ENCODE measurements around the gene SRPK2.

DNA sequence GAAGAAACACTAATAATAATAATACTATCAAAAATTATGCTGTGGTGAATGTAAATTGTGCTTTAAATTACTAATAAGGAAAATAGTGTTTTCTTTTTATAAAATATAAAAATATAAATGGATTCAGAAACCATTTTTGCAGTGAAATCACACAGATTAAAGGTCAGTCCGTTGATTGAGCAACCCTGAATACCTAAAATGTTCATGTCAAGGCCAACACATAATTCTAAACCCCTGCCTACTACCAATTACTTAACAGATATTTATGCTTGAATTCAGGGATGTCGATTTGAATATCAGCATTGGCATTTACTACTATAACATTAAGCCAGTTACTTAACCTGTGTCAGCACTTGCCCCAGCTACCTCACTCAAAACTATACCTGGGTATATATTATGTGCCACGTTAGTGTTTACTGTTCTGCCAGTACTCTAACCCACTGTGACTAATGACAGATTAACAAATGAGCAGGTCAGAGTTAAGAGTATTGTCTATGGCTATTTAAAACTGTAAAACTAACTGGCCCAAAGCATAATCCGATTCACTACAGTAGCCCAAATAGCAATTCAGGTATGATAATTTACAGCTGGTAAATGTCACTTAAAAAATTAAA, 209.7 kb downstream of the SRPK2 start:
- TF ChIP-seq, protein P1, sequence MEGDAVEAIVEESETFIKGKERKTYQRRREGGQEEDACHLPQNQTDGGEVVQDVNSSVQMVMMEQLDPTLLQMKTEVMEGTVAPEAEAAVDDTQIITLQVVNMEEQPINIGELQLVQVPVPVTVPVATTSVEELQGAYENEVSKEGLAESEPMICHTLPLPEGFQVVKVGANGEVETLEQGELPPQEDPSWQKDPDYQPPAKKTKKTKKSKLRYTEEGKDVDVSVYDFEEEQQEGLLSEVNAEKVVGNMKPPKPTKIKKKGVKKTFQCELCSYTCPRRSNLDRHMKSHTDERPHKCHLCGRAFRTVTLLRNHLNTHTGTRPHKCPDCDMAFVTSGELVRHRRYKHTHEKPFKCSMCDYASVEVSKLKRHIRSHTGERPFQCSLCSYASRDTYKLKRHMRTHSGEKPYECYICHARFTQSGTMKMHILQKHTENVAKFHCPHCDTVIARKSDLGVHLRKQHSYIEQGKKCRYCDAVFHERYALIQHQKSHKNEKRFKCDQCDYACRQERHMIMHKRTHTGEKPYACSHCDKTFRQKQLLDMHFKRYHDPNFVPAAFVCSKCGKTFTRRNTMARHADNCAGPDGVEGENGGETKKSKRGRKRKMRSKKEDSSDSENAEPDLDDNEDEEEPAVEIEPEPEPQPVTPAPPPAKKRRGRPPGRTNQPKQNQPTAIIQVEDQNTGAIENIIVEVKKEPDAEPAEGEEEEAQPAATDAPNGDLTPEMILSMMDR (conservative IDR thresholded peaks at IDR 0.05; ENCODE audit: low read depth, low read length) = no peak
- no peak for TF ChIP-seq EZH2 (IDR thresholded peaks at IDR 0.05; ENCODE audit: low read length, unreplicated experiment)
- no peak for TF ChIP-seq EZH2phosphoT487 (IDR thresholded peaks at IDR 0.05; ENCODE audit: borderline replicate concordance, low read length)

Measured in PC-3 (cell line).